Measurements from ENCODE around the gene PCSK4.
"Not testable (repeated sequence)": the region's sequence is repeated elsewhere in the genome, so short reads cannot be mapped to it uniquely, and the experiment has no call there.

The PCSK4 gene

DNA sequence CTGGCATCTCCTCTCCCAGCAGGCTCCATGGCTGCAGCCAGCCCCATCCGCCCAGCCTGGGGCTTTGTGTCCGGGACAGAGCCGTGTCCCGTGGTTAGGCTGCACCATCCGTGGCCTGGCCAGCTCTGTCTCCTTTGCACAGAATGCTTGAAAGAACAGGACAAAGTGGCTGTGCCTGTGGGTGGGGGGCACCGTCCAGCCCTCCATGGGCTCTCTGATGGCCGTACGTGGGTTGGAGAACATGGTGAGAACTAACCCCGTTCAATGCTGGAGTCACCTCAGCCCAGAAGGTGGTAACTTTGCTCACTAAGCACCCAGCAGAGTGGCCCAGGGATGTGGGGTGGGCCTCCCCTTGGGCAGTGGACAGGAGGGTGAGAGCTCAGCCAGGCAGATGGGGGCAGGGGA, 49.1 kb downstream of the PCSK4 start:
- Histone ChIP-seq H3K27ac (ENCODE audit: low read length) (no peak overlapping the region), H3K9me3 (ENCODE audit: control insufficient read depth in 2 of 2, low read length in 2 of 2) (no peaks in the 10 kb centered on the region), H3K4me3 (ENCODE audit: low read length in 2 of 2) (no peak overlapping the region), H3K9ac (ENCODE audit: low read length in 2 of 2) (no peak overlapping the region), H3K27me3 (ENCODE audit: control insufficient read depth in 1 of 2, insufficient read depth in 2 of 2, low read length in 2 of 2) (peaks cover 4 to 9% of the 10 kb centered on the region in 2 donors), H3K4me1 (ENCODE audit: control insufficient read depth, insufficient read depth, low read length) (peaks cover 26% of the 10 kb centered on the region), H3K36me3 (ENCODE audit: control insufficient read depth in 2 of 2, insufficient read depth in 2 of 2, low read length in 2 of 2) (peaks cover 18 to 19% of the 10 kb centered on the region in 2 donors)

DNA sequence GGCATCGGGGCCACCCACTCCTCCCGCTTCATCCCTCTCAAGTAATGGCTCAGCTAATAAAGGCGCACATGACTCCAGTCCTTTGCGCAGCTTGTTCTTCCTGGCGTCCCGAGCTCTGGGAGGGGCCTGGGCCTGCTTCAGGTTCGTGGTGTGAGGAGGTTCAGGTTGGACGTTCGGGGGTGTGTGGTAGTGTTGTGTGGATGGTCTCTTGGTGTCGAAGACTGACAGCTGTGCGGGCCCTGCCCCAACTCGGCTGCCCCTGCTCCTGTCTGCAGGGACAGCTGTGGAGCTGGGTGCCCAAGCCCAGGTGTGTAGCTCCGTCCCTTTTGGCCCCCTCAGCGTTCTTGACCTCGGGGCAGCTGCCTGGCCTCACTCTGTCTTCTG, 49.7 kb downstream of the PCSK4 start:
- H3K9me3 ChIP-seq (ENCODE audit: control insufficient read depth in 2 of 2, low read length in 2 of 2) = no peaks in the 10 kb centered on the region
- H3K9ac ChIP-seq (ENCODE audit: low read length in 2 of 2) = no peak overlapping the region
- H3K27ac ChIP-seq (ENCODE audit: low read length) = no peak overlapping the region
- H3K27me3 ChIP-seq (ENCODE audit: control insufficient read depth in 1 of 2, insufficient read depth in 2 of 2, low read length in 2 of 2) = peaks cover 1 to 2% of the 10 kb centered on the region in 2 donors
- no peak overlapping the region for H3K4me3 ChIP-seq (ENCODE audit: low read length in 2 of 2)
- peaks cover 22% of the 10 kb centered on the region for H3K4me1 ChIP-seq (ENCODE audit: control insufficient read depth, insufficient read depth, low read length)
- peaks cover 20 to 23% of the 10 kb centered on the region in 2 donors for H3K36me3 ChIP-seq (ENCODE audit: control insufficient read depth in 2 of 2, insufficient read depth in 2 of 2, low read length in 2 of 2)

DNA sequence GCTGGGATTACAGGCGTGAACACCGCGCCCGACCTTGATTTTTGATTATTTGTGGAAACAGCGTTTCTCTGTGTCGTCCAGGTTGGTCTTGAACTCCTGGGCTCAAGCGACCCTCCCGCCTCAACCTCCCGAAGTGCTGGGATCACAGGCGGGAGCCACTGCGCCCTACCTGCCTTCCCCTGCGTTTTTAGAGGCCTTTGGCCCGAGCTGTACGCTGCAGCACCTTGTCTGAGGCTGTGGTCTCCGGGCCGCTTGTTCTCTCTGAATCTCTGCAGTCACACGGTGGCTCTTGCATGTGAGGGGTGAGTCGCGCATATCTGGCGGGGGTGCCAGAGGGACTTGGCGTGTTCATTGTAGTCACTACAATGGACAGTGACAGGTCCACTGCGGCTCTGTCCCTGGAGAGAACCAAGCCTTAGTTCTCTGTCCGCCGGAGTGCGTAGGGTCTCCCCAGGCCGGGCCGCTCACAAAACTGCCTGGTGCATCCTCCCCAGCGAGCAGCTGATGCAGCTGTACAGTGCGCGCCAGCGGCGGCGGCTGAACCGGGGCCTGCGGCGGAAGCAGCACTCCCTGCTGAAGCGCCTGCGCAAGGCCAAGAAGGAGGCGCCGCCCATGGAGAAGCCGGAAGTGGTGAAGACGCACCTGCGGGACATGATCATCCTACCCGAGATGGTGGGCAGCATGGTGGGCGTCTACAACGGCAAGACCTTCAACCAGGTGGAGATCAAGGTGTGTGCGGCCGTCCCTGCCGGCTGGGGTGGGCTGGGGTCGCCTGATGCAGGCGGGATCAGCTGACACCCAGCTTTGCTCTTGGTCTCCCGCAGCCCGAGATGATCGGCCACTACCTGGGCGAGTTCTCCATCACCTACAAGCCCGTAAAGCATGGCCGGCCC, 50.4 kb downstream of the PCSK4 start:
- not testable (repeated sequence) for H3K27me3 ChIP-seq (ENCODE audit: control insufficient read depth in 1 of 2, insufficient read depth in 2 of 2, low read length in 2 of 2); H3K9me3 ChIP-seq (ENCODE audit: control insufficient read depth in 2 of 2, low read length in 2 of 2); H3K27ac ChIP-seq (ENCODE audit: low read length)
- Histone ChIP-seq H3K4me1 (ENCODE audit: control insufficient read depth, insufficient read depth, low read length) (peaks cover 16% of the 10 kb centered on the region), H3K9ac (ENCODE audit: low read length in 2 of 2) (peak overlapping the region; percentile 87 to 90), H3K36me3 (ENCODE audit: control insufficient read depth in 2 of 2, insufficient read depth in 2 of 2, low read length in 2 of 2) (peaks cover 22 to 26% of the 10 kb centered on the region in 2 donors), H3K4me3 (ENCODE audit: low read length in 2 of 2) (peak overlapping the region; percentile 73 to 91)

DNA sequence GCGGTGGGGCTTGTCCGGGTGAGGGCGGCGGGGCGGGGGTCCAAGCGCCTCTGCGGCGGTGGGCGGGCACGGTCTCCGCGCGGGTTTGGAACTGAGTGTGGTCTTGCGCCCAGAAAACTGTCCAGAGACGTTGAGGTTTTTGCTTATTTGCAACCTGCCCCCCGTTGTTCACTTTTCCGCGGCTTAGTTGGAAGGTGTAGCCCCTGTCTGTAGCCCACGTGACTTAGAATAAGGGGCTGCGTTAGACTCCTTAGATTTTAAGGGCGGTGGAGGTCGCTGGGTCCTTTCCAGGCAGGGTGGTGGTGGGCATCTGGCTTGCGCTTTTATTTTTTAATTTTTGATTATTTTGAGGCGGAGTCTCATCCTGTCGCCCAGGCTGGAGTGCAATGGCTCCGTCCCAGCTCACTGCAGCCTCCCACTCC, 51.2 kb downstream of the PCSK4 start:
- H3K27ac ChIP-seq (ENCODE audit: low read length) = peak overlapping the region; percentile 85
- no peaks in the 10 kb centered on the region for H3K9me3 ChIP-seq (ENCODE audit: control insufficient read depth in 2 of 2, low read length in 2 of 2)
- peak overlapping the region; percentile 87 to 90 for H3K9ac ChIP-seq (ENCODE audit: low read length in 2 of 2)
- H3K4me3 ChIP-seq (ENCODE audit: low read length in 2 of 2) = peak overlapping the region; percentile 73 to 91
- H3K36me3 ChIP-seq (ENCODE audit: control insufficient read depth in 2 of 2, insufficient read depth in 2 of 2, low read length in 2 of 2) = peaks cover 22 to 26% of the 10 kb centered on the region in 2 donors
- peaks cover 16% of the 10 kb centered on the region for H3K4me1 ChIP-seq (ENCODE audit: control insufficient read depth, insufficient read depth, low read length)
- H3K27me3 ChIP-seq (ENCODE audit: control insufficient read depth in 1 of 2, insufficient read depth in 2 of 2, low read length in 2 of 2) = no peaks in the 10 kb centered on the region

DNA sequence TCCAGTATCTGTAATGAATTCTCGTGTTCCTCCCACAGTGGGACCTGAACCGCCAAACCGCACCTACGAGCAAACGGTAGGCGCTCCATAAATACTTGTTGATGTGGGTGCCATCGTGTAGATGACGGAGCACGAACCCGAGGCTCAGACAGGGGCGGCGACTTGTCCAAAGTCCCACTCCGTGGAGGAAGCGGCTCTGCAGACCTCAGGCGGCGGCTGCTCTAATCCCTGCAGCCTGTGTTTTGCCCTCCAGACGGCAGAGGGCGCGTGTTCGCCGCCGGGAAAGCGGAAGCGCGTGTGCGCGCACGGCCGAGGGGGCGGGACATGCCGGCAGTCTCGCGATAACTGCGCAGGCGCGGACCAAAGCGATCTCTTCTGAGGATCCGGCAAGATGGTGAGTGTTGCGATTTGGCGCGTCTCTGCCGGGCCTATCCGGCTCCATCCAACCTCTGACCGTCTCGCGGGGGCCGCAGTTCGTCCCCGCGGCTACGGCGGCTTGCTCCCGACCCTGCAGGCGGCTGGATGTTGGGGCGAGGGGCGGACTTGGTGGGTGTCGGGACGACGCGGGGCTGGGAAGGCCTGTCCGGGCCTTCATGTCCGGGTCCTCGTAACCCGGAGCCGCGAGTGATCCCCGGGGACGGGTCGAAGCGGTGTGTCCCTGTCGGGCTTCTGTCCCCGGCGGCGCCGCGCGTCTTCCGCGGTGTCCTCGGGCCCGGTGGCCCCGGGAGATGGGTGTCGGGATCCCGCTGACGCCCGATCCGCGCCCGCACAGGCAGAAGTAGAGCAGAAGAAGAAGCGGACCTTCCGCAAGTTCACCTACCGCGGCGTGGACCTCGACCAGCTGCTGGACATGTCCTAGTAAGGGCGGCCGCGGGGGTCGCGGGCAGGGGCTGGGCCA, 51.9 kb downstream of the PCSK4 start, which contains the start of gene RPS15:
RPS15 (plus strand) TSS at position 362 of the 898 bp plus-strand sequence; CDS start at position 392, 30 bp downstream.
- no peaks in the 10 kb centered on the region for H3K9me3 ChIP-seq (ENCODE audit: control insufficient read depth in 2 of 2, low read length in 2 of 2)
- H3K27me3 ChIP-seq (ENCODE audit: control insufficient read depth in 1 of 2, insufficient read depth in 2 of 2, low read length in 2 of 2) = no peaks in the 10 kb centered on the region
- H3K4me3 ChIP-seq (ENCODE audit: low read length in 2 of 2) = peak within 1 kb of the TSS; percentile 73 to 91
- H3K36me3 ChIP-seq (ENCODE audit: control insufficient read depth in 2 of 2, insufficient read depth in 2 of 2, low read length in 2 of 2) = peaks cover 24 to 27% of the 10 kb centered on the region in 2 donors
- peak within 1 kb of the TSS; percentile 87 to 90 for H3K9ac ChIP-seq (ENCODE audit: low read length in 2 of 2)
- peaks cover 18% of the 10 kb centered on the region for H3K4me1 ChIP-seq (ENCODE audit: control insufficient read depth, insufficient read depth, low read length)
- peak within 1 kb of the TSS; percentile 85 for H3K27ac ChIP-seq (ENCODE audit: low read length)

DNA sequence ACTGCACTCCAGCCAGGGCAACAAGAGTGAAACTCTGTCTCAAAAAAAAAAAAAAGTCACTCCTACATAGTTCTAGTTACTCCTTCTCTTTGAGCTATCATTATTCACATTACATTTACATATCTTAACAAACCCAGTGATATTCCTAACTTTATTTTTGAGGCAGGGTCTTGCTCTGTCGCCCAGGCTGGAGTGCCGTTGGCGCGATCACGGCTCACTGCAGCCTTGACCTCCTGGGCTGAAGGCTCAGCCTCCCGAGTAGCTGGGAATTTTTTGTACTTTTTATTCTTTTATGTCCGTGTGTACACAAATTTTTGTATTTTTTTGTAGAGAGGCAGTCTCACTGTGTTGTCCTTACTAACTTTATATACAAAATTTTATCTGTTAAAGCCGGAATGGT, 52.5 kb downstream of the PCSK4 start:
- H3K9me3 ChIP-seq (ENCODE audit: control insufficient read depth in 2 of 2, low read length in 2 of 2) = no peaks in the 10 kb centered on the region
- no peak overlapping the region for H3K9ac ChIP-seq (ENCODE audit: low read length in 2 of 2)
- H3K36me3 ChIP-seq (ENCODE audit: control insufficient read depth in 2 of 2, insufficient read depth in 2 of 2, low read length in 2 of 2) = peaks cover 31 to 34% of the 10 kb centered on the region in 2 donors
- H3K27ac ChIP-seq (ENCODE audit: low read length) = no peak overlapping the region
- peak overlapping the region in 1 of 2 donors; percentile 91 for H3K4me3 ChIP-seq (ENCODE audit: low read length in 2 of 2)
- peaks cover 18% of the 10 kb centered on the region for H3K4me1 ChIP-seq (ENCODE audit: control insufficient read depth, insufficient read depth, low read length)
- H3K27me3 ChIP-seq (ENCODE audit: control insufficient read depth in 1 of 2, insufficient read depth in 2 of 2, low read length in 2 of 2) = no peaks in the 10 kb centered on the region

DNA sequence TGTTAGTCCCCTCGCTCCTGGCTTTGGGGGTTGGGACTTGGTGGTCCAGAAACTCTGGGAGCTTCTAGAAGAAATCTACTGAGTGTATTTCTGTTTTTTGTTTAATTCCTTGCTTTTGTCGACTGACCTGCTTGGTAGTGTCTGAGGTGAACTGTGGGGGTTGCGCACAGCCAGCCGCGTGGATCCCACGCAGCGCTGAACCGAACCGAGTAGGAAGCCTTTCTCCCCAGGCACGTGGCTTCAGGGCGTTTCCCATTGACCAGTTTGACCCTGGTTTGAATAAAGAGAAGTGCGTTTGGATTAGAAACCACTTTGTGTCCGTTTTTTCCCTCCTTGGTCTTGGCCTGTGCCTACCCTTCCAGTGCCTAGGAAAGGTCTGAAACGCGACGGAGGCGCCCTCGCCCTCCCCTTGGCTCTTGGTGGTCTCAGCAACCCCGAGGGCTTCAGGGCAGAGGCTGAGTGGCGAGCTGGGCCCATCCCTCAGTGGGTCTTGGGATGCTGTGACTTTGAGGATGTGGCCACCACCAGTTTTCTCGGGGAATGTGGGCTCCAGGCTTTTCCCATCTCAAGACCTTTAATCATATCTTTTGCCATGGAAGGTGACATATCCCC, 54.7 kb downstream of the PCSK4 start:
- Histone ChIP-seq H3K27me3 (ENCODE audit: control insufficient read depth in 1 of 2, insufficient read depth in 2 of 2, low read length in 2 of 2) (no peaks in the 10 kb centered on the region), H3K9me3 (ENCODE audit: control insufficient read depth in 2 of 2, low read length in 2 of 2) (no peaks in the 10 kb centered on the region), H3K27ac (ENCODE audit: low read length) (no peak overlapping the region), H3K36me3 (ENCODE audit: control insufficient read depth in 2 of 2, insufficient read depth in 2 of 2, low read length in 2 of 2) (peaks cover 28 to 29% of the 10 kb centered on the region in 2 donors), H3K4me3 (ENCODE audit: low read length in 2 of 2) (no peak overlapping the region), H3K9ac (ENCODE audit: low read length in 2 of 2) (no peak overlapping the region), H3K4me1 (ENCODE audit: control insufficient read depth, insufficient read depth, low read length) (peaks cover 16% of the 10 kb centered on the region)

DNA sequence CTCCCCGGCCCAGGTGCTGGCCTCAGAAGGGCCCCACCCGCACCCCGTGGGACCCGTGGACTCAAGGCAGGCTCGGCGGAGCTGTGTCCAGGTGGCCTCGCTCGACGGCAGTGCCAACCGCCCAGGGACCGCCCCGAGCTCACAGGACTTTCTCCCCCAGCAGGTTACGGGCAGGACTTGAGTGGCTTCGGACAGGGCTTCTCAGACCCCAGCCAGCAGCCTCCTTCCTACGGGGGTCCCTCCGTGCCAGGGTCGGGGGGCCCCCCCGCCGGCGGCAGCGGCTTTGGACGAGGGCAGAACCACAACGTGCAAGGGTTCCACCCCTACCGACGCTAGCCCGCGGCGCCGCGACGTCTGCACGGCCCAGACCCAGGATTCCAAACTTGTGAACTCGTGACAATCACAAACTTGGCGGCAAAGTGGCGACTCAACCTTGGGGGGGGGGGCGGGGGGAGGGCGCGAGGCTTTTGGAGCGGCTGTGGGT, 55.5 kb downstream of the PCSK4 start:
- peaks cover 11% of the 10 kb centered on the region for H3K4me1 ChIP-seq (ENCODE audit: control insufficient read depth, insufficient read depth, low read length)
- no peak overlapping the region for H3K27ac ChIP-seq (ENCODE audit: low read length)
- no peaks in the 10 kb centered on the region for H3K27me3 ChIP-seq (ENCODE audit: control insufficient read depth in 1 of 2, insufficient read depth in 2 of 2, low read length in 2 of 2)
- H3K4me3 ChIP-seq (ENCODE audit: low read length in 2 of 2) = no peak overlapping the region
- H3K9ac ChIP-seq (ENCODE audit: low read length in 2 of 2) = no peak overlapping the region
- H3K36me3 ChIP-seq (ENCODE audit: control insufficient read depth in 2 of 2, insufficient read depth in 2 of 2, low read length in 2 of 2) = peaks cover 26 to 27% of the 10 kb centered on the region in 2 donors
- H3K9me3 ChIP-seq (ENCODE audit: control insufficient read depth in 2 of 2, low read length in 2 of 2) = no peaks in the 10 kb centered on the region

DNA sequence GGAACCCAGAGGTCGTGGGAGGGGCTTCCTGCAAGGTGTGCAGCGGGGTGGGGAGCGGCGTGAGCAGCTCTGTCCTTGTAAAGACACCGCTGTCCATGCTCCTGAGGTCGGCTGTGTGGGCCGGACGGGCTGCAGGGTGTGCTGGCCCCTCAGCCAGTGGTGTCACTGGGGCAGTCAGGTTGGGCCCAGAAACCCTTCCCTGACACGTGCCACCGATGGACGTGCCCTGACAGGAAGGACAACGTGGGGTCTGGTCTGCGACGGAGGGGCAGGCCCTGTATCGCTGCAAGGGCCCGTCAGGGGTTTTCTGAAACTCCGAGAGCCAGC, 56.1 kb downstream of the PCSK4 start:
- H3K4me1 ChIP-seq (ENCODE audit: control insufficient read depth, insufficient read depth, low read length) = peaks cover 5% of the 10 kb centered on the region
- H3K27me3 ChIP-seq (ENCODE audit: control insufficient read depth in 1 of 2, insufficient read depth in 2 of 2, low read length in 2 of 2) = no peaks in the 10 kb centered on the region
- no peak overlapping the region for H3K9ac ChIP-seq (ENCODE audit: low read length in 2 of 2)
- H3K9me3 ChIP-seq (ENCODE audit: control insufficient read depth in 2 of 2, low read length in 2 of 2) = no peaks in the 10 kb centered on the region
- no peak overlapping the region for H3K4me3 ChIP-seq (ENCODE audit: low read length in 2 of 2)
- H3K27ac ChIP-seq (ENCODE audit: low read length) = no peak overlapping the region
- H3K36me3 ChIP-seq (ENCODE audit: control insufficient read depth in 2 of 2, insufficient read depth in 2 of 2, low read length in 2 of 2) = peaks cover 26 to 30% of the 10 kb centered on the region in 2 donors
